Vagina (tissue), 2 donors: ENCODE measurements around the gene EYS.

Experiments
- CTCF ChIP-seq, 3 experiments: fragments of 450-650 bp in 2 of 3; fragments of 200-600 bp in 1 of 3; sonication (generic) in 1 of 3; IDR thresholded peaks; one replicate each; pipeline ENCODE4 v1.5.1; 2017 to 2019; ENCODE audit warnings: antibody characterized with exemption in 3 of 3, mild to moderate bottlenecking in 2 of 3, moderate library complexity in 2 of 3
- POLR2A ChIP-seq, 2 donors: fragments of 450-650 bp; IDR thresholded peaks; one replicate each; pipeline ENCODE4 v1.6.1; 2017; ENCODE audit warnings: antibody characterized with exemption in 2 of 2, mild to moderate bottlenecking in 2 of 2, moderate library complexity in 2 of 2
- POLR2AphosphoS5 ChIP-seq, 2 donors: sonication (generic); formaldehyde crosslinking; IDR thresholded peaks; one replicate each; pipeline ENCODE4 v1.9.0; 2017; ENCODE audit warnings: antibody characterized with exemption in 2 of 2, mild to moderate bottlenecking in 2 of 2, low read depth in 1 of 2; ENCODE audit not compliant: insufficient read depth in 1 of 2

GRCh38 chr6:63795006-63795405, 1912.0 kb downstream of the EYS start:
- no peak for TF ChIP-seq CTCF (IDR thresholded peaks at IDR 0.05)
- TF ChIP-seq POLR2AphosphoS5 (IDR thresholded peaks at IDR 0.05; ENCODE audit: insufficient read depth in 1 of 2, low read depth in 1 of 2), result no peak
- TF ChIP-seq POLR2A (IDR thresholded peaks at IDR 0.05), result no peak
